Psoas muscle (tissue), 8 donors: ENCODE data around the gene NINJ1. TPM values are rescaled to one million over a fixed set of nuclear protein-coding genes. Genes with fewer than 3 reads are reported as not detected.

Experiments used
- ATAC-seq, 4 donors: fragments of 200-7000 bp; cut with Tn5 transposase; one replicate each; pipeline ENCODE4 v1.9.1; 2020; ENCODE audit warnings: moderate library complexity in 3 of 4, mild to moderate bottlenecking in 2 of 4
- DNase-seq, 2 donors: peaks; one replicate each; pipeline ENCODE4 v3.0.0-alpha.2; 2020
- H3K27ac ChIP-seq: fragments of 200-600 bp; one replicate; pipeline ENCODE4 v1.8.0; 2022
- H3K27me3 ChIP-seq, 3 donors: fragments of 200-600 bp in 1 of 3; one replicate each; pipeline versions ENCODE4 v1.6.1 to v1.8.0; 2013 to 2022; ENCODE audit warnings: low read length in 2 of 3, mild to moderate bottlenecking in 2 of 3, moderate library complexity in 1 of 3; ENCODE audit not compliant: insufficient read depth in 3 of 3
- H3K36me3 ChIP-seq, 2 donors: fragments of 200-600 bp in 1 of 2; one replicate each; pipeline versions ENCODE4 v1.6.1 to v1.8.0; 2013 to 2022; ENCODE audit warnings: low read depth in 1 of 2, mild to moderate bottlenecking in 1 of 2, moderate library complexity in 1 of 2; ENCODE audit not compliant: insufficient read depth in 1 of 2
- H3K4me1 ChIP-seq: fragments of 200-600 bp; one replicate; pipeline ENCODE4 v1.8.0; 2022
- H3K4me3 ChIP-seq: fragments of 200-600 bp; one replicate; pipeline ENCODE4 v1.8.0; 2022; ENCODE audit warnings: mild to moderate bottlenecking
- H3K9me3 ChIP-seq: fragments of 200-600 bp; one replicate; pipeline ENCODE4 v1.8.0; 2022
- CTCF ChIP-seq: fragments of 200-600 bp; IDR thresholded peaks from one replicate; pipeline ENCODE4 v1.8.0; 2022; ENCODE audit warnings: antibody characterized with exemption
- WGBS, 3 donors: extraction: QIAGEN DNeasy Blood & Tissue Kit; methylation state at CpG; one replicate each; pipeline versions ENCODE4 v1.1.6 to v1.1.7; 2013; 5-methylcytosine and 5-hydroxymethylcytosine counted together
- intact Hi-C, 2 donors: fragments of 100-400 bp; cut with DNase I; formaldehyde crosslinking; loops; one replicate each; pipeline versions ENCODE4 v1.11.0 to v1.14.2; 2022
- polyA plus RNA-seq, 3 donors: library from polyadenylated mRNA; stranded (reverse); fragments of 200-250 nt; gene quantifications; one replicate each; pipeline ENCODE4 v1.2.3, GENCODE V29; 2013
- total RNA-seq, 4 donors: library from RNA; stranded (reverse); fragmentation: NEBNext Ultra II Directional in 2 of 4; extraction: Animal tissue kit (Norgen Biotek cat#: 25700) in 2 of 4; gene quantifications; one replicate each; pipeline versions ENCODE4 v1.2.1 to v1.2.4, GENCODE V29; 2021 to 2023
- donor health status: healthy with polysubstance abuse.
- donor health status: DM: no; HTN: no; CAD: no; lungs with moderate emphysema.
- donor health status: Bipolar disorder and iron deficiency.
- donor health status: healthy.
- donor health status: DM: yes; HTN: yes; CAD: no.
- donor health status: DM: no; HTN: no; CAD: no.
- donor health status: DM: no; HTN: no; CAD: no.
- donor health status: DM: yes; HTN: yes; CAD: no.

The NINJ1 gene
- total and polyA plus RNA-seq, 7 donors = 17.8 to 40.1 (median 21.3) TPM

GRCh38 chr9:93126151-93126781 is 7.8 kb downstream of the NINJ1 start:
- no peak for ATAC-seq
- Histone ChIP-seq H3K9me3 (no peaks in the 10 kb centered on the region), H3K4me1 (peaks cover 43% of the 10 kb centered on the region), H3K36me3 (peaks cover 0 to 48% of the 10 kb centered on the region in 2 donors), H3K4me3 (no peak overlapping the region), H3K27ac (peak overlapping the region; percentile 30), H3K27me3 (no peaks in the 10 kb centered on the region)
- DNase-seq = peak in 1 of 2 donors; percentile 43
- WGBS, 3 donors = 74 to 79% (median 78%) methylated on average over 18 to 23 of the region's 23 CpGs
- no peak for TF ChIP-seq CTCF
- intact Hi-C loops = no loop called here

- peak in 1 of 2 donors; percentile 25 for DNase-seq
- no peak overlapping the region for H3K4me3 ChIP-seq
- intact Hi-C loops = no loop called here
- WGBS, 3 donors = 93 to 94% (median 94%) methylated on average over 10 of the region's 10 CpGs
- TF ChIP-seq CTCF = no peak
- H3K9me3 ChIP-seq = no peaks in the 10 kb centered on the region
- H3K27ac ChIP-seq = no peak overlapping the region
- no peak for ATAC-seq
- H3K36me3 ChIP-seq = peaks cover 0 to 52% of the 10 kb centered on the region in 2 donors
- no peaks in the 10 kb centered on the region for H3K27me3 ChIP-seq
- peaks cover 38% of the 10 kb centered on the region for H3K4me1 ChIP-seq
These were observed 8.6 kb downstream of the NINJ1 start for GRCh38 chr9:93125331-93125894.

- H3K4me3 ChIP-seq = no peak overlapping the region
- H3K4me1 ChIP-seq = peaks cover 41% of the 10 kb centered on the region
- WGBS, 3 donors = 85 to 93% (median 86%) methylated on average over 16 of the region's 16 CpGs
- ATAC-seq (no peak), DNase-seq (peak in 1 of 2 donors; percentile 41)
- no peak for TF ChIP-seq CTCF
- no peaks in the 10 kb centered on the region for H3K9me3 ChIP-seq
- H3K27me3 ChIP-seq = no peaks in the 10 kb centered on the region
- H3K27ac ChIP-seq = no peak overlapping the region
- peaks cover 0 to 52% of the 10 kb centered on the region in 2 donors for H3K36me3 ChIP-seq
- intact Hi-C loops = no loop called here
These were observed 9.3 kb downstream of the NINJ1 start for GRCh38 chr9:93124793-93125192.

- intact Hi-C loops = no loop called here
- DNase-seq = peak in 1 of 2 donors; percentile 45
- Histone ChIP-seq H3K27ac (no peak overlapping the region), H3K4me1 (peaks cover 30% of the 10 kb centered on the region), H3K27me3 (no peaks in the 10 kb centered on the region), H3K9me3 (no peaks in the 10 kb centered on the region), H3K4me3 (no peak overlapping the region), H3K36me3 (peaks cover 0 to 52% of the 10 kb centered on the region in 2 donors)
- TF ChIP-seq CTCF = no peak
- 80 to 86% (median 83%) methylated on average over 14 of the region's 14 CpGs for WGBS, 3 donors
- ATAC-seq = no peak
These were observed 10.3 kb downstream of the NINJ1 start for GRCh38 chr9:93123561-93124283.
